Measurements from ENCODE around the gene CLASP1. TPM values are rescaled to one million over a fixed set of nuclear protein-coding genes. Genes with fewer than 3 reads are reported as not detected.

Gene CLASP1
- total and polyA plus RNA-seq, 12 donors: 10.1 to 90.6 (median 71.7) TPM

DNA sequence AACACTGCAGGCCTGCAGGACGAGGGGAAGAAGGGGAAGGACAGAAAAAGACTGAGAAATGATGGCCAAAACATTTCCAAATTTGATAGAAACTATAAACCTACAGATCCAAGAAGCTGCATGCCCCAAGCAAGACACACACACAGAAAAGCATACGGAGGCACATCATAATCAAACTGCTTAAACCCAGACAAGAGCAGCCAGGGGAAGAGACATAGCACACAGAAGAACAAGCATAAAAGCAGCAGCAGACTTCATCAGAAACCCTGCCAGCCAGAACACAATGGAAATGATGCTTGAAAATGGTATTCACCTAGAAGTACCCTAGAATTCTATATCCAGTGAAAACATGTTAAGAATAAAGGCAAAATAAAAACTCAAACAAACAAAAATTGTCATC, 175.8 kb downstream of the CLASP1 start:
- H3K27ac ChIP-seq: no peak overlapping the region
- H3K9me3 ChIP-seq: no peaks in the 10 kb centered on the region
- H3K27me3 ChIP-seq: no peaks in the 10 kb centered on the region
- ATAC-seq (no peak), DNase-seq (no peak)
- intact Hi-C loops (cut with DNase I): no loop called here
- 61 to 82% methylated on average over 2 of the region's 2 CpGs for WGBS, 2 donors
- no peak for TF ChIP-seq CTCF (IDR thresholded peaks at IDR 0.05)
- peaks cover 5 to 44% (median 34%) of the 10 kb centered on the region in 9 donors for H3K4me1 ChIP-seq
- no peak overlapping the region for H3K4me3 ChIP-seq
- H3K36me3 ChIP-seq: peaks cover 0 to 33% (median 12%) of the 10 kb centered on the region in 9 donors

DNA sequence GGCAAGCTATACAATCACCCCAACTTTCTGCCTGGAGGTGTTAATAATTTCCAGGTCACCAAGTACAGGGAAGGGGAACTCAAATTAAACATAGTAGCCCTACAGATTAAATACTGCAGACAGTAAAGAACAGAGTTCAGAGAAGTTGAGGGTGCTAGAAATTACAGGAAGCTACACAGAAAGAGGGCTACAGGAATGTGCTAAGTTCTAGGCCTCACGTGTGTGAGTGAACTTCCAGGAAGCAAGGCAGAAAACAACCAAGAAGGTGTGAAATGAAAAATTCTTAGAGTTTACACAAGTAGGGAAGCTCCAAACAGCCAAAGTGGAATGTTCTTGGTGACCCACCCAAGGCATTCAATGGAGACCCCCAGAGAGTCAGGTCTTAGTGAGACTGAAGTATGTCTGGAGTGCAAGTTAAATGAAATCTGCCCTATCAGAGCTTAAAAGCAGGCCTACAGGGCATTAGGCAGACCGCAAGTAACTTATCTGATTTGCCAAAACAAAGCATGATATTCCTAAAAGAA, 176.7 kb downstream of the CLASP1 start:
- ATAC-seq: no peak
- 70 to 83% methylated on average over 2 of the region's 2 CpGs for WGBS, 2 donors

DNA sequence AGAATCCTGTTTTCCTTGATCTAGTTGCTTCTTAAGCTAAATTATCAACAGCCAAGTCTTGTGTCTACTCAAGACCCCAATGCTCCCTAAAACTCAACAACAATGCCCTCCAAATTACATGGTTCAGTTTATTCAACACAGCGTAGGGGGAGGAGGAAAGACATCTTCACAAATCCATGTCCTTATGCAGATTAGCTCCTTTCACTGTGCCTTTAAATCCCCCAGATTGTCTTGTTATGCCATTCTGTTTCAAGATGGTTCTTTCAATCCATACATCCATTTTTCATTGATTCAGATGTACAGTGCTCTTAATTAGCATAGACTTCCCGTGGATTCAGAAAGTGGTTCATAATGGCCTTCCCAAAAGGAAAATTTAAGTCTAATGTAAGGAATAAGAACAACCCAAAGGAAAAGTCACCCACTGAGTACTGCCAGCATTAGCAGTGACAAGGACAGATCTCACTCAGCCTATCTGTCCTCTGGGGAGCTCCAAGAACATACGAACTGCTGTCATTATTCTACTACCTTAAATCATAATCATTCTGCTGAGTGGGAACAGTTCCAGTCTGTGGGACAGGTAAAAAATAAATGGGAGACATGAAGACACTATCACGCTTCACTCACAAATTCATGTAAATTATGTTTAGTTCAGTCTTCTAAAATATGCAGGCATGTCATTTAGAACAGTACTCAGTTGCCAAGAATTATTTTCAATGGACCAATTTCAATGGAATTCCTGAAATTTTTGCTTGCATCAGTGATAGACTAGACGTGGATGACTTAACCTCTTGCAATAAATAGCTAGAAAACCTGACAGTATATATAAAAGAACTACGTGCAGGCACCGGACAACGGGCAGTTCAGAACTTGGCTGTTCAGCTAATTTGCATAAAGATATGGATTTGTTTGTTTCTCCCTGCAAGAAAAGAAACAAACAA, 177.5 kb downstream of the CLASP1 start:
- intact Hi-C loops (cut with DNase I): no loop called here
- 68 to 75% methylated on average over 8 of the region's 8 CpGs for WGBS, 2 donors
- no peak overlapping the region for H3K4me3 ChIP-seq
- no peak for TF ChIP-seq CTCF (IDR thresholded peaks at IDR 0.05)
- ATAC-seq (peak in 2 of 8 donors; percentile 58 to 71), DNase-seq (no peak)
- H3K4me1 ChIP-seq: peaks cover 2 to 37% (median 26%) of the 10 kb centered on the region in 9 donors
- peaks cover 0 to 51% (median 20%) of the 10 kb centered on the region in 9 donors for H3K36me3 ChIP-seq
- no peak overlapping the region for H3K27ac ChIP-seq
- H3K27me3 ChIP-seq: no peaks in the 10 kb centered on the region
- H3K9me3 ChIP-seq: no peaks in the 10 kb centered on the region

More for the DNA sequence above, 176.7 kb downstream of the CLASP1 start:
- H3K4me3 ChIP-seq: no peak overlapping the region
- no peak for DNase-seq
- TF ChIP-seq CTCF (IDR thresholded peaks at IDR 0.05): no peak
- no peak overlapping the region for H3K27ac ChIP-seq
- peaks cover 5 to 41% (median 33%) of the 10 kb centered on the region in 9 donors for H3K4me1 ChIP-seq
- intact Hi-C loops (cut with DNase I): no loop called here
- H3K27me3 ChIP-seq: no peaks in the 10 kb centered on the region
- no peaks in the 10 kb centered on the region for H3K9me3 ChIP-seq
- H3K36me3 ChIP-seq: peaks cover 0 to 43% (median 20%) of the 10 kb centered on the region in 9 donors

DNA sequence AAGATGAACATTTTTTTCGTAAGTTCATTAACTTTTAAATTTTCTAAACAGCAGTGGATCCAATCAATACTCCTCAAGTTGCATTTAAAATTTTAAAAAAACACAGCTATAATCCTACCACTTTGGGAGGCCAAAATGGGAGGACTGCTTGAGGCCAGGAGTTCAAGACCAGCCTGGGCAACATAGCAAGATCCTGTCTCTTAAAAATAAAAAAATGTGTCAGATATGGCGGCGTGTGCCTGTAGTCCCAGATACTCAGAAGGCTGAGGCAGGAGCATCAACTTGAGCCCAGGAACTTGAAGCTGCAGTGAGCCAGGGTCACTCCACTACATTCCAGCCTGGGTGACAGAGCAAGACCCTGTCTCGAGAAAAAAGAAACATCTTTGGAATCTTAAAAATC, 178.3 kb downstream of the CLASP1 start:
- no peak for TF ChIP-seq CTCF (IDR thresholded peaks at IDR 0.05)
- WGBS, 2 donors: 94 to 96% methylated on average over 4 of the region's 4 CpGs

More for the DNA sequence above, 178.3 kb downstream of the CLASP1 start:
- no peak for DNase-seq
- H3K4me3 ChIP-seq: no peak overlapping the region
- no peak overlapping the region for H3K27ac ChIP-seq
- intact Hi-C loops (cut with DNase I): no loop called here
- peaks cover 0 to 28% (median 17%) of the 10 kb centered on the region in 9 donors for H3K4me1 ChIP-seq
- H3K27me3 ChIP-seq: no peaks in the 10 kb centered on the region
- no peak for ATAC-seq
- H3K9me3 ChIP-seq: no peaks in the 10 kb centered on the region
- H3K36me3 ChIP-seq: peaks cover 0 to 59% (median 20%) of the 10 kb centered on the region in 9 donors
